Measurements from ENCODE around the gene APOBEC2.

Gene APOBEC2

GRCh38 chr6:41073968-41074691, 21.1 kb downstream of the APOBEC2 start:
- TF ChIP-seq, protein P1, sequence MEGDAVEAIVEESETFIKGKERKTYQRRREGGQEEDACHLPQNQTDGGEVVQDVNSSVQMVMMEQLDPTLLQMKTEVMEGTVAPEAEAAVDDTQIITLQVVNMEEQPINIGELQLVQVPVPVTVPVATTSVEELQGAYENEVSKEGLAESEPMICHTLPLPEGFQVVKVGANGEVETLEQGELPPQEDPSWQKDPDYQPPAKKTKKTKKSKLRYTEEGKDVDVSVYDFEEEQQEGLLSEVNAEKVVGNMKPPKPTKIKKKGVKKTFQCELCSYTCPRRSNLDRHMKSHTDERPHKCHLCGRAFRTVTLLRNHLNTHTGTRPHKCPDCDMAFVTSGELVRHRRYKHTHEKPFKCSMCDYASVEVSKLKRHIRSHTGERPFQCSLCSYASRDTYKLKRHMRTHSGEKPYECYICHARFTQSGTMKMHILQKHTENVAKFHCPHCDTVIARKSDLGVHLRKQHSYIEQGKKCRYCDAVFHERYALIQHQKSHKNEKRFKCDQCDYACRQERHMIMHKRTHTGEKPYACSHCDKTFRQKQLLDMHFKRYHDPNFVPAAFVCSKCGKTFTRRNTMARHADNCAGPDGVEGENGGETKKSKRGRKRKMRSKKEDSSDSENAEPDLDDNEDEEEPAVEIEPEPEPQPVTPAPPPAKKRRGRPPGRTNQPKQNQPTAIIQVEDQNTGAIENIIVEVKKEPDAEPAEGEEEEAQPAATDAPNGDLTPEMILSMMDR (conservative IDR thresholded peaks at IDR 0.05; ENCODE audit: low read depth, low read length) = no peak
- peak; percentile 31 for DNase-seq (ENCODE audit: low read depth)
- H3K4me3 ChIP-seq (ENCODE audit: low read depth, low read length) = peak overlapping the region; percentile 84

DNA sequence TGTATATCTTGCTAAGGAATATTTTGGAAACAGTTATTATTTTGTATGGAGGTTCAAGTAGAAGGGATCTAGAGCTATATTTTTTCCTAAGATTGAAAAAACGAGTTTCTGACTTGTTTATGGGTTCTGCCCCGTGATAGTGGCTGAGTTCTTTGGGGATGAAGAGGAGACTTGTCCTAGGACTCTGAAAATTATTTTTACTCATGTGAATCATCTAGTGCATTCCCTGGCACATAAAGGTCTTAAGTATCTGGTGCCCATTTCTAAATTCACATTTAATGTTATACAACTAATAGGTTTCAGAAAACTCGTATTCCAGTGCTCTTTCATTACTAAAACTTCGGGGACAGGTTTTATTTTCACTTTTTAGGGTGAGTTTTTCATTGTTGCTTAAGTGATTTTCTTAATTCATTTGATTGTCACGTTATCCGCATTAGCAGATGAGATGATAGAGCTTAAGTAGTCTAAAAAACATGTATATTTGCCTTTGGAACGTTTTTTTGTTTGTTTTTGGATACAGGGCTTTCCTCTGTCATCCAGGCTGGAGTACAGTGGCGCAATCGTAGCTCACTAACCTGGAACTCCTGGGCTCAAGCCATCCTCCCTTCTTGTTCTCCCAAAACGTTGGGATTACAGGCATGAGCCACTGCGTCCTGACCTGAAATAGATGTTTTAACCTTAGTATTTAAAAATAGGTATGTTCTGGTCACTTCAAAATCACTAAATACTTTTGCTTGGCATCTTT, 21.9 kb downstream of the APOBEC2 start:
- DNase-seq (ENCODE audit: low read depth) = no peak
- TF ChIP-seq, protein P1 (conservative IDR thresholded peaks at IDR 0.05; ENCODE audit: low read depth, low read length) = no peak

DNA sequence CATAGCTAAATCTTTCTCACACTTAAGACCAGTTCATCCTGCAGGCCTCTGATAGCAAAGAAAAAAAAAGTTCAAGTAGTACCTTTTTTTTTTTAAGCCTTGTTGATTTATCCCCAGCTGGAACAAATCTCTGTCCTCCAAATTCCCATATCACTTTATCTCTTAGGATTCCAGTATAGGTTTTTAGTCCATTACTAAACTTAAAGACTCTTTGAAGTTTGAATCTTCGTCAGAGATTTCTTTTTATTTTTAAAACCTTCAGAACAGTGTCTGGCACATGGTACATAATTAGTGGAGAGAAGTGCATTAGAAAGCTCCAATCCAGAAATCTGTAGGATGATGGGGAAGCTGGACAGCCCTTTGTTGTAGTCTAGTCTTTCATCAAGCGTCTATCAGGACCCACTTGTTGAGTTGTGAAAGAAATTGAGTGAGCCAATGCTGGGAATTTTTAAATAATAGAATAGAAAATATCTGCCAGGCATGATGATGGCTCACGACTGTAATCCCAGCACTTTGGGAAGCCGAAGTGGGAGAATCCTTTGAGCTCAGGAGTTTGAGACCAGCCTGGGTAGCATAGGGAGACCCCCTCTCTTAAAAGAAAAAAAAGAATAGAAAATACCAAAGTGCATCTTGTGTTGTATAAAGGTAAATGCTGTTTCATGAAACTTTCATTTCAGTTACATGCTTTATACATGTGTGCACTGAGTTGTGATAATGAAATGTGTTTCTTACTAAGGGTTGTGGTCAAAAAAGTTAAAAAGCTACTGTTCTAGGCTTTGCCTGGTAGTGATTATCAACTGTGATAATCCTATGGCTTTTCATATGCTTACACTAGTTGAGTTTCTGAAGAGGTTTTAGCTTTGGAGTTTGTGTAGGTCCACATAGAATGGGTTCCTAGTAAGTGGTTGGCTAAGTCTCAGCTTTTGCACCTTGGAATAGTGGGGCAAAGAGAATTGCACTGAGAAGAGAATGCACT, 22.9 kb downstream of the APOBEC2 start:
- TF ChIP-seq, protein P1 (conservative IDR thresholded peaks at IDR 0.05; ENCODE audit: low read depth, low read length) = no peak
- DNase-seq (ENCODE audit: low read depth) = no peak
- no peak overlapping the region for H3K4me3 ChIP-seq (ENCODE audit: low read depth, low read length)

More for the DNA sequence above, 21.9 kb downstream of the APOBEC2 start:
- peak overlapping the region; percentile 84 for H3K4me3 ChIP-seq (ENCODE audit: low read depth, low read length)

DNA sequence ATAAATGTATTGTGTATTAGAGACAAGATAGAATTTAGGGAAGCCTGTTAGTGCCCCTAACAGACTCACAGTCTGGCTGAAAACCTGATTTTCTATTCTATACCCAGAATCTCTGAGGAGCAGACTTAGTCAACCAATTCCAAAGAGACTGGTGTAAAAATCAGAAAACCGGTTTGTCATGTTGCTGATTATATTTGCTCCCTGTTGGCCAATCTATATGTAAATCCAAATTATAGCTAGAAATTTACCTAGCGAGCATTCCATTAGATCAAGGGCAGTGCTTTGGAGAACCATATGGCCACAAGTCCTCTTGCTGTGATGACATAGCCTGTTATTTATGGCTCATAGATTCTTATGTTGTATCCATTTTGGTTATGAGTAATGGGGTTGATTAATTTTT, 24.5 kb downstream of the APOBEC2 start:
- TF ChIP-seq, protein P1 (conservative IDR thresholded peaks at IDR 0.05; ENCODE audit: low read depth, low read length) = no peak
- no peak for DNase-seq (ENCODE audit: low read depth)
- no peak overlapping the region for H3K4me3 ChIP-seq (ENCODE audit: low read depth, low read length)

GRCh38 chr6:41078101-41078500, 25.1 kb downstream of the APOBEC2 start:
- DNase-seq (ENCODE audit: low read depth) = no peak
- no peak overlapping the region for H3K4me3 ChIP-seq (ENCODE audit: low read depth, low read length)
- TF ChIP-seq, protein P1 (conservative IDR thresholded peaks at IDR 0.05; ENCODE audit: low read depth, low read length) = no peak

GRCh38 chr6:41079080-41079479, 26.1 kb downstream of the APOBEC2 start:
- TF ChIP-seq, protein P1 (conservative IDR thresholded peaks at IDR 0.05; ENCODE audit: low read depth, low read length) = no peak
- no peak for DNase-seq (ENCODE audit: low read depth)
- no peak overlapping the region for H3K4me3 ChIP-seq (ENCODE audit: low read depth, low read length)

All from choroid plexus epithelial cell (primary cell).